Measurements from ENCODE around the gene CHST3. TPM values are rescaled to one million over a fixed set of nuclear protein-coding genes. Genes with fewer than 3 reads are reported as not detected.

The CHST3 gene
- total RNA-seq, 1 experiment from 2014 or later, result 6.1 TPM

- Mint-ChIP-seq H3K9me3 (peaks cover 18 to 25% of the 10 kb centered on the region in 2 experiments), H3K4me1 (peaks cover 4 to 10% of the 10 kb centered on the region in 2 experiments; a peak in 3 of 4 replicates), H3K36me3 (ENCODE audit: insufficient read depth in 1 of 3, low read depth in 3 of 3) (peaks cover 9 to 17% (median 13%) of the 10 kb centered on the region in 3 experiments), H3K27ac (no peak overlapping the region), H3K27me3 (ENCODE audit: low read depth) (peaks cover 9% of the 10 kb centered on the region), H3K4me3 (no peak overlapping the region)
- no peak overlapping the region for H2BK12ac ChIP-seq (ENCODE audit: insufficient read length, low read depth, low read length)
- H3K9ac ChIP-seq (ENCODE audit: extremely low read depth, insufficient read length, low read length), result no peak overlapping the region
- DNase-seq, result no peak
- H3K4ac ChIP-seq (ENCODE audit: low read depth, low read length), result no peak overlapping the region
- H3K4me1 ChIP-seq (ENCODE audit: insufficient read depth, low read length), result no peaks in the 10 kb centered on the region
- H4K5ac ChIP-seq (ENCODE audit: insufficient read length, low read depth, low read length), result no peak overlapping the region
- H2BK15ac ChIP-seq (ENCODE audit: low read depth, low read length), result no peak overlapping the region
- no peak overlapping the region for H2BK120ac ChIP-seq (ENCODE audit: low read depth, low read length, poor library complexity, severe bottlenecking)
- H2AFZ ChIP-seq (ENCODE audit: low read length), result no peak overlapping the region
- TF ChIP-seq, protein P1, sequence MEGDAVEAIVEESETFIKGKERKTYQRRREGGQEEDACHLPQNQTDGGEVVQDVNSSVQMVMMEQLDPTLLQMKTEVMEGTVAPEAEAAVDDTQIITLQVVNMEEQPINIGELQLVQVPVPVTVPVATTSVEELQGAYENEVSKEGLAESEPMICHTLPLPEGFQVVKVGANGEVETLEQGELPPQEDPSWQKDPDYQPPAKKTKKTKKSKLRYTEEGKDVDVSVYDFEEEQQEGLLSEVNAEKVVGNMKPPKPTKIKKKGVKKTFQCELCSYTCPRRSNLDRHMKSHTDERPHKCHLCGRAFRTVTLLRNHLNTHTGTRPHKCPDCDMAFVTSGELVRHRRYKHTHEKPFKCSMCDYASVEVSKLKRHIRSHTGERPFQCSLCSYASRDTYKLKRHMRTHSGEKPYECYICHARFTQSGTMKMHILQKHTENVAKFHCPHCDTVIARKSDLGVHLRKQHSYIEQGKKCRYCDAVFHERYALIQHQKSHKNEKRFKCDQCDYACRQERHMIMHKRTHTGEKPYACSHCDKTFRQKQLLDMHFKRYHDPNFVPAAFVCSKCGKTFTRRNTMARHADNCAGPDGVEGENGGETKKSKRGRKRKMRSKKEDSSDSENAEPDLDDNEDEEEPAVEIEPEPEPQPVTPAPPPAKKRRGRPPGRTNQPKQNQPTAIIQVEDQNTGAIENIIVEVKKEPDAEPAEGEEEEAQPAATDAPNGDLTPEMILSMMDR (conservative IDR thresholded peaks at IDR 0.05), result no peak
- no peak overlapping the region for H3K23ac ChIP-seq (ENCODE audit: insufficient read length, low read depth, low read length)
- no peak overlapping the region for H2AK5ac ChIP-seq (ENCODE audit: insufficient read length, low read length)
- no peak overlapping the region for H3K56ac ChIP-seq (ENCODE audit: insufficient read length, low read depth, low read length)
- no peak overlapping the region for H2BK20ac ChIP-seq (ENCODE audit: low read depth, low read length, poor library complexity, severe bottlenecking)
- H3K27ac ChIP-seq (ENCODE audit: insufficient read length, low read depth, low read length), result no peak overlapping the region
- no peak overlapping the region for H4K91ac ChIP-seq (ENCODE audit: insufficient read length, low read depth, low read length)
- peaks cover 16% of the 10 kb centered on the region for H3K9me3 ChIP-seq (ENCODE audit: control insufficient read depth, low read depth, low read length)
- no peak overlapping the region for H4K8ac ChIP-seq (replicated peaks; ENCODE audit: insufficient read length, low read depth, low read length)
- H4K20me1 ChIP-seq (ENCODE audit: control insufficient read depth, insufficient read depth, insufficient read length), result no peaks in the 10 kb centered on the region
- H2BK5ac ChIP-seq (ENCODE audit: insufficient read length, low read length), result no peak overlapping the region
- H3K14ac ChIP-seq (ENCODE audit: insufficient read depth, low read length), result no peak overlapping the region
- H3K27me3 ChIP-seq (ENCODE audit: insufficient read depth, low read length), result no peaks in the 10 kb centered on the region
- no peaks in the 10 kb centered on the region for H3K79me2 ChIP-seq (ENCODE audit: insufficient read depth, low read length)
- WGBS (ENCODE audit: extremely low coverage, insufficient read length, low lambda C conversion rate), result no CpG with 5 or more reads among the region's 3 CpGs
- no peak overlapping the region for H3K4me2 ChIP-seq (ENCODE audit: insufficient read depth, insufficient read length, low read length)
- H3K23me2 ChIP-seq (ENCODE audit: insufficient read length, low read depth, low read length, poor library complexity, severe bottlenecking), result no peaks in the 10 kb centered on the region
- no peaks in the 10 kb centered on the region for H3K79me1 ChIP-seq (ENCODE audit: insufficient read depth, low read depth, low read length, poor library complexity, severe bottlenecking)
- H3K18ac ChIP-seq (ENCODE audit: insufficient read length, low read depth, low read length), result no peak overlapping the region
- H3T11ph ChIP-seq (ENCODE audit: low read length), result no peak overlapping the region
Observed at GRCh38 chr10:71952745-71953144, 11.4 kb upstream of the CHST3 start.

Data from H9 (cell line).